Suprapubic skin (tissue), 3 donors: ENCODE results near the gene PSAP.

Experiments used
- CTCF ChIP-seq, 2 donors: fragments of 200-600 bp in 1 of 2; fragments of 450-650 bp in 1 of 2; sonication (generic) in 1 of 2; IDR thresholded peaks; one replicate each; pipeline ENCODE4 v1.5.1; 2016 to 2019; ENCODE audit warnings: antibody characterized with exemption in 2 of 2, mild to moderate bottlenecking in 1 of 2, moderate library complexity in 1 of 2
- EP300 ChIP-seq: sonication (generic); formaldehyde crosslinking; IDR thresholded peaks from one replicate; pipeline ENCODE4 v1.6.1; 2017; ENCODE audit warnings: antibody characterized with exemption
- POLR2A ChIP-seq, 2 donors: fragments of 450-650 bp; IDR thresholded peaks; one replicate each; pipeline ENCODE4 v1.6.1; 2017; ENCODE audit warnings: antibody characterized with exemption in 2 of 2, mild to moderate bottlenecking in 2 of 2, moderate library complexity in 2 of 2

GRCh38 chr10:71824333-71824732 is 26.7 kb downstream of the PSAP start:
- TF ChIP-seq POLR2A (IDR thresholded peaks at IDR 0.05): no peak
- TF ChIP-seq EP300: no peak
- TF ChIP-seq CTCF (IDR thresholded peaks at IDR 0.05): no peak
